CD4-positive, alpha-beta memory T cell (primary cell): ENCODE measurements around the gene TRIM60. TPM values are rescaled to one million over a fixed set of nuclear protein-coding genes. Genes with fewer than 3 reads are reported as not detected.
"Not testable (repeated sequence)": the region's sequence is repeated elsewhere in the genome, so short reads cannot be mapped to it uniquely, and the experiment has no call there.

Source experiments
- CTCF ChIA-PET: fragments of 350-600 bp; sonication (Branson Sonifier 250); formaldehyde crosslinking; loops from one replicate; lab custom pipeline; 2021; ENCODE audit warnings: inconsistent platforms; ENCODE audit not compliant: partially characterized antibody; lab: Charles Lee
- POLR2A ChIA-PET: fragments of 350-600 bp; sonication (Branson Sonifier 250); formaldehyde crosslinking; loops from one replicate; lab custom pipeline; 2021; ENCODE audit not compliant: partially characterized antibody; lab: Charles Lee
- DNase-seq, 5 donors: peaks; one replicate each; pipeline versions ENCODE4 v3.0.0 to v3.0.0-alpha.2; 2020 to 2022; ENCODE audit warnings: mixed read lengths in 1 of 5
- H3K27ac ChIP-seq: one replicate; pipeline ENCODE4 v1.7.0; 2013; ENCODE audit warnings: low read depth, low read length
- H3K27me3 ChIP-seq: 2 replicates; pipeline ENCODE4 v1.7.0; 2013; ENCODE audit warnings: mild to moderate bottlenecking, low read length, moderate library complexity; ENCODE audit not compliant: insufficient read depth
- H3K36me3 ChIP-seq: 2 replicates; pipeline ENCODE4 v1.7.0; 2013; ENCODE audit warnings: mild to moderate bottlenecking, low read length, moderate library complexity; ENCODE audit not compliant: insufficient read depth
- H3K4me1 ChIP-seq: 2 replicates; pipeline ENCODE4 v1.7.0; 2013; ENCODE audit warnings: mild to moderate bottlenecking, low read length, moderate library complexity; ENCODE audit not compliant: insufficient read depth
- H3K4me3 ChIP-seq, 2 donors: one replicate each; pipeline ENCODE4 v1.7.0; 2013; ENCODE audit warnings: low read length in 2 of 2, mild to moderate bottlenecking in 1 of 2
- H3K9me3 ChIP-seq, 2 donors: one replicate each; pipeline ENCODE4 v1.7.0; 2013; ENCODE audit warnings: low read length in 2 of 2, control low read depth in 1 of 2; ENCODE audit not compliant: control insufficient read depth in 1 of 2
- H3K27ac Mint-ChIP-seq, 7 donors: one replicate each; pipeline ENCODE4 v1.8.0; 2020 to 2021; ENCODE audit warnings: mixed read lengths in 7 of 7, mild to moderate bottlenecking in 6 of 7, inconsistent platforms in 3 of 7, moderate library complexity in 3 of 7
- H3K27me3 Mint-ChIP-seq, 2 donors: one replicate each; pipeline ENCODE4 v1.8.0; 2020 to 2021; ENCODE audit warnings: mixed read lengths in 2 of 2
- H3K36me3 Mint-ChIP-seq, 2 donors: one replicate each; pipeline ENCODE4 v1.8.0; 2020 to 2021; ENCODE audit warnings: mixed read lengths in 2 of 2, inconsistent platforms in 1 of 2, mild to moderate bottlenecking in 1 of 2
- H3K4me1 Mint-ChIP-seq, 4 donors: one replicate each; pipeline ENCODE4 v1.8.0; 2020 to 2021; ENCODE audit warnings: mixed read lengths in 4 of 4, mild to moderate bottlenecking in 1 of 4
- H3K4me3 Mint-ChIP-seq, 8 donors: one replicate each; pipeline ENCODE4 v1.8.0; 2020 to 2021; ENCODE audit warnings: mixed read lengths in 8 of 8, mild to moderate bottlenecking in 7 of 8, moderate library complexity in 6 of 8, inconsistent platforms in 3 of 8
- H3K9me3 Mint-ChIP-seq, 8 donors: one replicate each; pipeline ENCODE4 v1.8.0; 2020 to 2021; ENCODE audit warnings: mixed read lengths in 8 of 8, mild to moderate bottlenecking in 5 of 8, inconsistent platforms in 3 of 8, moderate library complexity in 1 of 8
- intact Hi-C: fragments of 100-400 bp; cut with micrococcal nuclease; formaldehyde crosslinking; loops from one replicate; pipeline ENCODE4 v1.15.1; 2023
- polyA plus RNA-seq, 2 donors: library from polyadenylated mRNA; unstranded; fragments of 300-500 nt; fragmentation: Illumina TruSeq; gene quantifications; one replicate each; pipeline ENCODE4 v1.2.3, GENCODE V29; 2021
- total RNA-seq, 2 experiments: library from RNA; stranded (reverse); gene quantifications; one replicate each; pipeline ENCODE4 v1.2.3, GENCODE V29; 2021

Gene TRIM60
- total and polyA plus RNA-seq, 4 experiments from 2014 or later, result not detected

DNA sequence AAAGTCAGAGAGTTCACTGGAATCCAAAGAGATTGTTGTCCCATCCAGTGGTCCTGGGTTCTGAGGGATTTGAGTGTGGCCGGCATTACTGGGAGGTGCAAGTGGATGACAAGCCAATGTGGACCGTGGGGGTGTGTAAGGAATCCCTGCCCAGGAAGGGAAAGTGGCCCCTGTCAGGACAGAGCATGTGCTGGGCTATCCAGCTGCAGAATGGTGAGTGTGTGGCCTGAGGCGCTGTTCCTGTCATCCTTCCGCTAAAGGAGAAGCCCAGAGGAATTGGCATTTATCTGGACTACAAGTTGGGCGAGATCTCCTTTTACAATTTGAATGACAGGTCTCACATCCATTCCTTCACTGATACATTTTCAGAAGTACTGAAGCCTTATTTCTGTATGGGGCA is 20.4 kb upstream of the TRIM60 start:
- Histone ChIP-seq H3K9me3 (no peaks in the 10 kb centered on the region), H3K4me3 (no peak overlapping the region), H3K4me1 (no peaks in the 10 kb centered on the region), H3K36me3 (no peaks in the 10 kb centered on the region), H3K27ac (no peak overlapping the region), H3K27me3 (no peaks in the 10 kb centered on the region)
- Mint-ChIP-seq H3K27me3 (peaks cover 2% of the 10 kb centered on the region in 2 donors), H3K36me3 (no peaks in the 10 kb centered on the region), H3K4me3 (no peak overlapping the region), H3K4me1 (no peaks in the 10 kb centered on the region), H3K9me3 (peaks cover 0 to 3% (median 0%) of the 10 kb centered on the region in 8 donors), H3K27ac (no peak overlapping the region)
- no peak for DNase-seq
- POLR2A ChIA-PET, result no interaction called here
- CTCF ChIA-PET, result no interaction called here
- intact Hi-C loops, result no loop called here

DNA sequence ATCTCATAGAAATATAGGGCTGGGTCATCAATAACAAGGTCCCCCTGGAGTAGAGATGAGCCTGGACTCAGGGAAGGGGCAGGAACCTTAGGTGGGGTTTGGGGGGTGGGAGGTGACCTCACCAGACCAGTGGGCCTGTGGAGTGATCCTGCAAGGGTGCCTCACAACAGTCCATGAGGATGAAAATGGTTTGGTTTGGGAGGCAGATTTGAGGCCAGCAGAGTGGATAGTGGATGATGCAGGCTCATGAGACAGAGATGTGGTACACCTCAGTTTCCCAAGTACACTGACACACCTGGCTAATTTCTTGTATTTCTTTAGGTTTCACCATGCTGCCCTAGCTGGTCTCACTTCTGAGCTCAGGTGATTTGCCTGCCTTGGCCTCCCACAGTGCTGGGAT is 18.1 kb upstream of the TRIM60 start:
- no peak overlapping the region for H3K27ac Mint-ChIP-seq

DNA sequence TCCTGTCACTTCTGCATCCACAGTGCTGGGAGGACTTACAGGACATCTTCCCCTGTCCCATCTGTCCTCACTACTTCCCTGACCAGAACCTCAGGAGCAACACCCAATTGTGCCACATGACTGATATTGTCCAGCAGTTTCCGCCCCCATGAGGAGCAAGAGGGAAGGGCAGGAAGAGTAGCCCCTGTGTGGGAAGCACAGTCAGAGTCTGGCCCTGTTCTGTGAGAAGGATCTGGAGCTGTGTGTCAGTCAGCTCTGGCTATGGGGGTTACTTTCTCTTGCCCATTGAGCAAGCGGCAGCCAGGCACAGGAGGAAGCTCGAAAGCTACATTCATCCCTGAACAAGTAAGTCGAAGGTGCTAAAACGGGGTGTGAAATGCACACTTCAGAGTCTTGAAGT is 14.8 kb upstream of the TRIM60 start:
- no peaks in the 10 kb centered on the region for H3K4me1 ChIP-seq
- no peak overlapping the region for H3K4me3 ChIP-seq
- no peaks in the 10 kb centered on the region for H3K4me1 Mint-ChIP-seq
- H3K27me3 ChIP-seq, result no peaks in the 10 kb centered on the region
- CTCF ChIA-PET, result no interaction called here
- H3K27ac ChIP-seq, result no peak overlapping the region
- POLR2A ChIA-PET, result no interaction called here
- H3K9me3 ChIP-seq, result no peaks in the 10 kb centered on the region
- intact Hi-C loops, result no loop called here
- H3K36me3 ChIP-seq, result no peaks in the 10 kb centered on the region
- H3K4me3 Mint-ChIP-seq, result no peak overlapping the region
- no peaks in the 10 kb centered on the region for H3K36me3 Mint-ChIP-seq
- peaks cover 0 to 3% (median 0%) of the 10 kb centered on the region in 8 donors for H3K9me3 Mint-ChIP-seq
- DNase-seq, result no peak
- H3K27me3 Mint-ChIP-seq, result peaks cover 2 to 3% of the 10 kb centered on the region in 2 donors
- no peak overlapping the region for H3K27ac Mint-ChIP-seq

More for the DNA sequence above, 18.1 kb upstream of the TRIM60 start:
- Histone ChIP-seq H3K36me3 (no peaks in the 10 kb centered on the region), H3K27ac (no peak overlapping the region), H3K9me3 (no peaks in the 10 kb centered on the region), H3K4me1 (no peaks in the 10 kb centered on the region), H3K4me3 (no peak overlapping the region), H3K27me3 (no peaks in the 10 kb centered on the region)
- ChIA-PET POLR2A (no interaction called here), CTCF (no interaction called here)
- peaks cover 0 to 3% (median 0%) of the 10 kb centered on the region in 8 donors for H3K9me3 Mint-ChIP-seq
- intact Hi-C loops, result no loop called here
- H3K4me1 Mint-ChIP-seq, result no peaks in the 10 kb centered on the region
- H3K4me3 Mint-ChIP-seq, result no peak overlapping the region
- peaks cover 2% of the 10 kb centered on the region in 2 donors for H3K27me3 Mint-ChIP-seq
- DNase-seq, result no peak
- H3K36me3 Mint-ChIP-seq, result no peaks in the 10 kb centered on the region

DNA sequence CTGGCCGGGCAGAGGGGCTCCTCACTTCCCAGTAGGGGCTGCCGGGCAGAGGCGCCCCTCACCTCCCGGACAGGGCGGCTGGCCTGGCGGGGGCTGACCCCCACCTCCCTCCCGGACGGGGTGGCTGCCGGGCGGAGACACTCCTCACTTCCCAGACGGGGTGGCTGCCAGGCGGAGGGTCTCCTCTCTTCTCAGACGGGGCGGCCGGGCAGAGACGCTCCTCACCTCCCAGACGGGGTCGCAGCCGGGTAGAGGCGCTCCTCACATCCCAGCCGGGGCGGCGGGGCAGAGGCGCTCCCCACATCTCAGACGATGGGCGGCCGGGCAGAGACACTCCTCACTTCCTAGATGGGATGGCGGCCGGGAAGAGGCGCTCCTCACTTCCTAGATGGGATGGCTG is 11.8 kb upstream of the TRIM60 start:
- H3K27me3 Mint-ChIP-seq, H3K36me3 ChIP-seq, CTCF ChIA-PET, H3K27ac Mint-ChIP-seq, H3K4me1 Mint-ChIP-seq, H3K4me3 ChIP-seq, DNase-seq, H3K9me3 ChIP-seq, H3K27me3 ChIP-seq, intact Hi-C loops, POLR2A ChIA-PET, H3K27ac ChIP-seq, H3K4me3 Mint-ChIP-seq, H3K4me1 ChIP-seq, H3K36me3 Mint-ChIP-seq, H3K9me3 Mint-ChIP-seq: not testable (repeated sequence)

DNA sequence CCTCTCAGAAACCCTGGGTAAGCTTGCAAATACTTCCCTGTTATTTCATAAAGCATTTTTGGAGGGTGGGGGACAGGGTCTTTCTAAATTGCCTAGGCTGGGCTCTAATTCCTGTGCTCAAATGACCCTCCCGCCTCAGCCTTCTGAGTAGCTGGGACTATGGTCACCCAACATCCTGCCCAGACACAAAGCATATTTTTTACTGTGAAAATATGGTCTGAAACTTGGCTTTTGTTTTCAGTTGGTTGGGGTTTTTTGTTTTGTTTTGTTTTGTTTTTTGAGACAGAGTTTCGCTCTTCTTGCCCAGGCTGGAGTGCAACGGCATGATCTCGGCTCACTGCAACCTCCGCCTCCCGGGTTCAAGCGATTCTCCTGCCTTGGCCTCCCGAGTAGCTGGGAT is 6.0 kb upstream of the TRIM60 start:
- DNase-seq, H3K4me3 ChIP-seq, H3K27ac ChIP-seq, H3K4me1 ChIP-seq, H3K4me3 Mint-ChIP-seq, H3K4me1 Mint-ChIP-seq, H3K27me3 Mint-ChIP-seq, POLR2A ChIA-PET, H3K36me3 Mint-ChIP-seq, intact Hi-C loops, H3K27me3 ChIP-seq, H3K36me3 ChIP-seq, H3K9me3 ChIP-seq, CTCF ChIA-PET, H3K27ac Mint-ChIP-seq, H3K9me3 Mint-ChIP-seq: not testable (repeated sequence)

DNA sequence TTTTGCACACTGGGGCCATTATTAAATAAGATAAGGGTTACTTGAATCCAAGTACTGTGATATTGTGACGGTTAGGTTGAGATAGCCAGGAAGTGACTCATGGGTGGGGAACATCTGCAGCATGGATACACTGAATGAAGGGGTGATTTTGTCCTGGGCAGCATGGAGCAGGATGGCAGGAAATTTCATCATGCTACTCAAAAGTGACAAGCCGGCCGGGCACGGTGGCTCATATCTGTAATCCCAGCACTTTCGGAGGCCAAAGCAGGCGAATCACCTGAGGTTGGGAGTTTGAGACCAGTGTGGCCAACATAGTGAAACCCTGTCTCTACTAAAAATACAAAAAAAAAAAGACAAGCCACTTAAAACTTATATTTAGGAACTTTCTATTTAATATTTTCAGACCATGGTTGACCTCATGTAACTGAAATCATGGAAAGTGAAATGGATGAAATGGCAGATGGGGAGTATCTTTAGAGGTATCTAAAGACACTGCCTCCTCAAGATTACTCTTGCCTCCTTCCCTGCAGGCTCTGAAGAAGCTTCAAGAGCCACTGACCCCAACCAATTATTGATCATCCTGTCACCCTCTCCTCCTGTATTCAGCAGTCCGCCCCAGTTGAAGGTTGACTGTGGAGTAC is 3.9 kb upstream of the TRIM60 start:
- Histone ChIP-seq H3K27ac (no peak overlapping the region), H3K9me3 (no peaks in the 10 kb centered on the region), H3K4me3 (no peak overlapping the region), H3K36me3 (no peaks in the 10 kb centered on the region), H3K4me1 (no peaks in the 10 kb centered on the region), H3K27me3 (no peaks in the 10 kb centered on the region)
- no peaks in the 10 kb centered on the region for H3K36me3 Mint-ChIP-seq
- H3K4me3 Mint-ChIP-seq, result no peak overlapping the region
- H3K9me3 Mint-ChIP-seq, result no peaks in the 10 kb centered on the region
- H3K4me1 Mint-ChIP-seq, result no peaks in the 10 kb centered on the region
- POLR2A ChIA-PET, result no interaction called here
- intact Hi-C loops, result no loop called here
- H3K27me3 Mint-ChIP-seq, result peaks cover 2 to 3% of the 10 kb centered on the region in 2 donors
- DNase-seq, result no peak
- H3K27ac Mint-ChIP-seq, result no peak overlapping the region
- CTCF ChIA-PET, result no interaction called here

DNA sequence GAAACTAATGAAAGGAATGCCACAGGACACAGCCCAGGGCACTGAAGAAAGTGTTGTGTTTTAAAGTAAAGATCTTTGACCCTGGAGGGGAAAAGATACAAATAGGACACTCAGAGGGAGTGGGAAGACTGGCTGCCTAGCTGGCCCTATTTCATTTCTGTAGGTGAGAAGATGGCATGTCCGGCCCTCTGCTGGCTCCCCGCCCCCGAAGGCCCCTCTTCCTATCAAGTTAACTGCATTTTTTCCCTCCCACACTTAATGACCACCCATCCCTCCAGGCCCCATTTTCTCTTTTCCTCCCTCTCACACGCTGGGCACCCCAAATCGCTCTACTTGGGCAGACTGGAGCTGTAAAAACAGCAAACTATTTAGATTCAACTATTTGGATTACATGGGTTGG is 16.4 kb downstream of the TRIM60 start:
- H3K9me3 Mint-ChIP-seq, result peaks cover 0 to 1% (median 0%) of the 10 kb centered on the region in 8 donors
- Histone ChIP-seq H3K9me3 (no peaks in the 10 kb centered on the region), H3K4me1 (no peaks in the 10 kb centered on the region), H3K36me3 (no peaks in the 10 kb centered on the region), H3K27me3 (no peaks in the 10 kb centered on the region), H3K4me3 (no peak overlapping the region), H3K27ac (no peak overlapping the region)
- H3K27me3 Mint-ChIP-seq, result peaks cover 0 to 4% of the 10 kb centered on the region in 2 donors
- POLR2A ChIA-PET, result no interaction called here
- no peak overlapping the region for H3K4me3 Mint-ChIP-seq
- DNase-seq, result no peak
- CTCF ChIA-PET, result no interaction called here
- no peak overlapping the region for H3K27ac Mint-ChIP-seq
- intact Hi-C loops, result no loop called here
- no peaks in the 10 kb centered on the region for H3K4me1 Mint-ChIP-seq
- H3K36me3 Mint-ChIP-seq, result no peaks in the 10 kb centered on the region

DNA sequence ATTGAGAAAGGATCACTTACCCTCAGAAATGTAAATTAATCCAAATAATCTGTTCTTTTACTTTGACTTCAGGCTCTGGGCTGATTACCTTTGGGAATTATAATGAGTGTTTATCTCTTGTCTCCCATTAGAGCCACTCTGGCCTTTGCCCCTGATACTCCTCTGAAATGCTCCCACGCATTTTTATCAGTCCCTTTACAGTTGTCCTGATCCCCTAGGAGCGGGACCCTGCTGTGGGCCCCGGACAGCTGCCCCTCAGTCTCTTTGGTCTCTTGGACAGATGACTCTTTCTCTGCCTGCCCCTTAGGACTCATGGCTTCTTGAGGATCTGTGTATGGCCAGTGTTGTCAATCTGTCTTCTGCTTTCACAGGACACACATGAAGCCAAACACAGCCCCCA is 20.8 kb downstream of the TRIM60 start:
- H3K36me3 ChIP-seq, result no peaks in the 10 kb centered on the region
- ChIA-PET POLR2A (no interaction called here), CTCF (no interaction called here)
- no peak overlapping the region for H3K4me3 ChIP-seq
- H3K4me3 Mint-ChIP-seq, result no peak overlapping the region
- no peaks in the 10 kb centered on the region for H3K4me1 ChIP-seq
- H3K27me3 Mint-ChIP-seq, result peaks cover 0 to 2% of the 10 kb centered on the region in 2 donors
- intact Hi-C loops, result no loop called here
- DNase-seq, result no peak
- H3K27me3 ChIP-seq, result no peaks in the 10 kb centered on the region
- no peaks in the 10 kb centered on the region for H3K9me3 ChIP-seq
- H3K27ac Mint-ChIP-seq, result no peak overlapping the region
- H3K27ac ChIP-seq, result no peak overlapping the region
- no peaks in the 10 kb centered on the region for H3K36me3 Mint-ChIP-seq
- H3K4me1 Mint-ChIP-seq, result no peaks in the 10 kb centered on the region
- H3K9me3 Mint-ChIP-seq, result no peaks in the 10 kb centered on the region
